A673 (cell line): ENCODE results near the gene AP2B1. TPM values are rescaled to one million over a fixed set of nuclear protein-coding genes. Genes with fewer than 3 reads are reported as not detected.

Source experiments
- BruUV-seq: library from RNA; stranded (reverse); fragments of 400-500 nt; replicated peaks from 2 replicates; lab custom pipeline; 2021; lab: Mats Ljungman, UMichigan
- CTCF ChIA-PET: fragments of 300-600 bp; sonication (Branson Sonifier 250); formaldehyde crosslinking; loops from one replicate; lab custom pipeline; 2022; ENCODE audit warnings: antibody characterized with exemption; lab: Charles Lee
- POLR2A ChIA-PET: fragments of 300-600 bp; sonication (Branson Sonifier 250); formaldehyde crosslinking; loops from one replicate; lab custom pipeline; 2022; ENCODE audit warnings: antibody characterized with exemption; ENCODE audit not compliant: low non-redundant PET; lab: Charles Lee
- DNase-seq: peaks from one replicate; pipeline ENCODE4 v3.0.0-alpha.2; 2015; ENCODE audit warnings: low spot score
- H3K27ac ChIP-seq: fragments of 200-600 bp; sonication (generic); 2 replicates; pipeline ENCODE4 v1.5.1; 2016; ENCODE audit warnings: mixed run types, low read depth, mild to moderate bottlenecking, mixed read lengths, antibody characterized with exemption, low read length; ENCODE audit not compliant: poor library complexity, severe bottlenecking
- H3K27me3 ChIP-seq: fragments of 200-600 bp; sonication (generic); replicated peaks from 2 replicates; pipeline ENCODE4 v1.6.1; 2017; ENCODE audit warnings: mixed run types, low read depth, mild to moderate bottlenecking, mixed read lengths, antibody characterized with exemption, low read length; ENCODE audit not compliant: insufficient read depth, poor library complexity
- H3K36me3 ChIP-seq: fragments of 200-600 bp; sonication (generic); 2 replicates; pipeline ENCODE4 v1.6.1; 2016; ENCODE audit warnings: mixed run types, mild to moderate bottlenecking, mixed read lengths, antibody characterized with exemption, low read length; ENCODE audit not compliant: insufficient read depth, poor library complexity, severe bottlenecking
- H3K4me1 ChIP-seq: fragments of 200-600 bp; sonication (generic); 2 replicates; pipeline ENCODE4 v1.6.1; 2017; ENCODE audit warnings: mixed run types, mild to moderate bottlenecking, mixed read lengths, antibody characterized with exemption, low read length; ENCODE audit not compliant: insufficient read depth, poor library complexity, severe bottlenecking
- H3K4me3 ChIP-seq: fragments of 200-600 bp; sonication (generic); 2 replicates; pipeline ENCODE4 v1.5.1; 2016; ENCODE audit warnings: low read depth, mixed run types, mild to moderate bottlenecking, mixed read lengths, low read length; ENCODE audit not compliant: poor library complexity, severe bottlenecking
- H3K9me3 ChIP-seq: fragments of 200-600 bp; sonication (generic); 2 replicates; pipeline ENCODE4 v1.6.1; 2016; ENCODE audit warnings: mixed run types, low read depth, mild to moderate bottlenecking, mixed read lengths, antibody characterized with exemption, low read length; ENCODE audit not compliant: poor library complexity, severe bottlenecking
- EZH2 ChIP-seq: fragments of 200-600 bp; sonication (generic); IDR thresholded peaks from 2 replicates; pipeline ENCODE4 v1.6.1; 2017; ENCODE audit warnings: borderline replicate concordance, low read depth, mild to moderate bottlenecking, mixed read lengths, antibody characterized with exemption, low read length; ENCODE audit not compliant: poor library complexity, severe bottlenecking
- intact Hi-C: fragments of 100-400 bp; cut with micrococcal nuclease; formaldehyde crosslinking; loops from one replicate; pipeline ENCODE4 v1.10.0; 2022; ENCODE audit not compliant: unreplicated experiment
- total RNA-seq: library from RNA; stranded (reverse); gene quantifications from 2 replicates; pipeline ENCODE4 v1.2.3, GENCODE V29; 2021
- TF ChIP-seq, protein P1 (sequence below): fragments of 300-800, 200-600 bp; sonication (generic); conservative IDR thresholded peaks from 2 replicates; pipeline ENCODE4 v1.5.1; 2017; ENCODE audit warnings: low read depth, mild to moderate bottlenecking, antibody characterized with exemption, low read length, moderate library complexity, mixed read lengths

AP2B1 gene
- total RNA-seq, 1 experiment from 2014 or later = 124 TPM

GRCh38 chr17:35775039-35775438 lies 187.9 kb downstream of the AP2B1 start:
- no peaks in the 10 kb centered on the region for H3K36me3 ChIP-seq
- DNase-seq = no peak
- intact Hi-C loops = no loop called here
- TF ChIP-seq, protein P1, sequence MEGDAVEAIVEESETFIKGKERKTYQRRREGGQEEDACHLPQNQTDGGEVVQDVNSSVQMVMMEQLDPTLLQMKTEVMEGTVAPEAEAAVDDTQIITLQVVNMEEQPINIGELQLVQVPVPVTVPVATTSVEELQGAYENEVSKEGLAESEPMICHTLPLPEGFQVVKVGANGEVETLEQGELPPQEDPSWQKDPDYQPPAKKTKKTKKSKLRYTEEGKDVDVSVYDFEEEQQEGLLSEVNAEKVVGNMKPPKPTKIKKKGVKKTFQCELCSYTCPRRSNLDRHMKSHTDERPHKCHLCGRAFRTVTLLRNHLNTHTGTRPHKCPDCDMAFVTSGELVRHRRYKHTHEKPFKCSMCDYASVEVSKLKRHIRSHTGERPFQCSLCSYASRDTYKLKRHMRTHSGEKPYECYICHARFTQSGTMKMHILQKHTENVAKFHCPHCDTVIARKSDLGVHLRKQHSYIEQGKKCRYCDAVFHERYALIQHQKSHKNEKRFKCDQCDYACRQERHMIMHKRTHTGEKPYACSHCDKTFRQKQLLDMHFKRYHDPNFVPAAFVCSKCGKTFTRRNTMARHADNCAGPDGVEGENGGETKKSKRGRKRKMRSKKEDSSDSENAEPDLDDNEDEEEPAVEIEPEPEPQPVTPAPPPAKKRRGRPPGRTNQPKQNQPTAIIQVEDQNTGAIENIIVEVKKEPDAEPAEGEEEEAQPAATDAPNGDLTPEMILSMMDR = no peak
- TF ChIP-seq EZH2 = no peak
- POLR2A ChIA-PET = no interaction called here
- no peaks in the 10 kb centered on the region for H3K4me1 ChIP-seq
- no peaks in the 10 kb centered on the region for H3K9me3 ChIP-seq
- H3K27me3 ChIP-seq = no peaks in the 10 kb centered on the region
- CTCF ChIA-PET = no interaction called here
- no TSS peak for BruUV-seq
- no peak overlapping the region for H3K27ac ChIP-seq
- H3K4me3 ChIP-seq = no peak overlapping the region

DNA sequence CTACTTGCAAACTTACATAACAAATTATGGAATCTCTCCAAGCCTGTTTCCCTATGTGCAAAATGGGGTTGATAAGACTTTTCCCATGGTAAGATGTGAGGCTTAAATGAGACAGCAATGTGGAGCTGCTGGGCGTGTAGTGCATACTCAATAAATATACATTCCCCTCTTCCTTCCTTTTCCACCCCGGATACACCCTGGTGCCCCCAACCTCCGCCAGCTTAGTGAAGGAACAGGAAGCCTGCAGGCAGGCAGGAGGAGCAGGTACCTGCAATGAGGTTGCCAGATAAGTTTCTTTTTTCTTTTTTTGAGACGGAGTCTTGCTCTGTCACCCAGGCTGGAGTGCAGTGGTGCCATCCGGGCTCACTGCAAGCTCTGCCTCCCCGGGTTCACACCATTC lies 188.5 kb downstream of the AP2B1 start:
- DNase-seq = no peak
- no TSS peak for BruUV-seq
- H3K27ac ChIP-seq = no peak overlapping the region
- H3K9me3 ChIP-seq = no peaks in the 10 kb centered on the region
- no peaks in the 10 kb centered on the region for H3K4me1 ChIP-seq
- H3K4me3 ChIP-seq = no peak overlapping the region
- intact Hi-C loops = no loop called here
- CTCF ChIA-PET = no interaction called here
- H3K36me3 ChIP-seq = no peaks in the 10 kb centered on the region
- TF ChIP-seq EZH2 = no peak
- TF ChIP-seq, protein P1 = no peak
- H3K27me3 ChIP-seq = no peaks in the 10 kb centered on the region
- POLR2A ChIA-PET = no interaction called here

Other genes with a start within 250 kb of the AP2B1 start
- gene SLFN11, start 213.7 kb upstream of the AP2B1 start, total RNA-seq = 132 and 141 TPM in 2 replicates
- gene SLFN12, start 154.8 kb upstream of the AP2B1 start, total RNA-seq = 8.1 and 13.2 TPM in 2 replicates
- 31.6 and 34.0 TPM in 2 replicates for gene SLFN13, start 138.6 kb upstream of the AP2B1 start, total RNA-seq
- gene SLFN12L, start 49.6 kb upstream of the AP2B1 start, total RNA-seq = 1.6 and 2.7 TPM in 2 replicates
- gene SLFN14, start 26.5 kb upstream of the AP2B1 start, total RNA-seq = not detected in 2 replicates
- gene PEX12, start 8.8 kb upstream of the AP2B1 start, total RNA-seq = 2.5 and 3.2 TPM in 2 replicates
- gene RASL10B, start 144.3 kb downstream of the AP2B1 start, total RNA-seq = 15.9 TPM in 2 replicates
- not detected in 2 replicates for gene GAS2L2, start 165.9 kb downstream of the AP2B1 start, total RNA-seq
- not detected in 2 replicates for gene C17orf50, start 173.6 kb downstream of the AP2B1 start, total RNA-seq
- gene MMP28, start 208.3 kb downstream of the AP2B1 start, total RNA-seq = not detected in 2 replicates
- 108 TPM in 2 replicates for gene TAF15, start 222.2 kb downstream of the AP2B1 start, total RNA-seq